Colonic mucosa (tissue), 4 donors: Measurements from ENCODE around the gene KRTAP3-3. TPM values are rescaled to one million over a fixed set of nuclear protein-coding genes. Genes with fewer than 3 reads are reported as not detected.

Experiments used
- DNase-seq: peaks from one replicate; pipeline ENCODE4 v3.0.0-alpha.2; 2020
- H3K27ac ChIP-seq: fragments of 200-600 bp; one replicate; pipeline ENCODE4 v1.8.0; 2021
- H3K27me3 ChIP-seq: fragments of 200-600 bp; one replicate; pipeline ENCODE4 v1.8.0; 2021
- H3K36me3 ChIP-seq: fragments of 200-600 bp; one replicate; pipeline ENCODE4 v1.8.0; 2021
- H3K4me1 ChIP-seq: fragments of 200-600 bp; one replicate; pipeline ENCODE4 v1.8.0; 2021; ENCODE audit warnings: mild to moderate bottlenecking
- H3K4me3 ChIP-seq: fragments of 200-600 bp; one replicate; pipeline ENCODE4 v1.8.0; 2021
- H3K9ac ChIP-seq, 2 donors: one replicate each; pipeline ENCODE4 v1.7.0; 2013; ENCODE audit warnings: control low read depth in 2 of 2, low read depth in 2 of 2, low read length in 2 of 2
- H3K9me3 ChIP-seq: fragments of 200-600 bp; one replicate; pipeline ENCODE4 v1.8.0; 2021
- CTCF ChIP-seq: fragments of 200-600 bp; IDR thresholded peaks from one replicate; pipeline ENCODE4 v1.8.0; 2022; ENCODE audit warnings: antibody characterized with exemption, mild to moderate bottlenecking
- intact Hi-C: fragments of 100-400 bp; cut with DNase I; formaldehyde crosslinking; loops from one replicate; pipeline ENCODE4 v1.14.1; 2022
- total RNA-seq, 2 donors: library from RNA; stranded (reverse); fragmentation: NEBNext Ultra II Directional in 1 of 2; extraction: Animal tissue kit (Norgen Biotek cat#: 25700) in 1 of 2; gene quantifications; one replicate each; pipeline ENCODE4 v1.2.1, GENCODE V29; 2021
- donor health status: healthy.
- donor health status: DM: no; HTN: no; CAD: no.
- donor health status: DM: no; HTN: no; CAD: no.

The KRTAP3-3 gene
- total RNA-seq, 2 donors from 2014 or later = not detected

DNA sequence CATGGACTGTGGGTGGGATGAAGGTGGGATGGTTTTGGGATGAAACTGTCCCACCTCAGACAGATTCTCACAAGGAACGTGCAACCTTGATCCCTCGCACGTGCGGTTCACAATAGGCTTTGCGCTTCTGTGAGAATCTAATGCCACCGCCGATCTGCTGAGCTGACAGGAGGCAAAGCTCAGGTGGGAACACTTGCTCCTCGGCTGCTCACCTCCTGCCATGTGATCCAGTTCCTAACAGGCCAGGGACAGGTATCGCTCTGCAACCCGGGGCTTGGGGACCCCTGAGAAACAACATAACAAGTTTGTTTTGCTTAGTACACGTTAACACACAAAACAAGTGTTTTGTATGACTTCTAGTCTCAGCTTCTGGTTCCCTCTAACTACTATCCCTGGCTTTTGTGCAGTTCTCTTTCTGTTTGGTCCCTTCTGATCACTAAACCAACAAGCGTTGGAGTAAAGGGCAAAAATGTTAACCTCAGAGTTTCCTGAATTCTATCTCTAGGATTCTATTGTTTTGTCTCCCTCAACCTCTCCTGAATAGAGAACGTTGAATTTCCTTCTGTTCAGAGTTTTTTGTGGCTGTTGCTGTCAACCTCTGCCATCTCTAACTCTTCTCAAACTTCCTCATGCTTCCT lies 22.7 kb upstream of the KRTAP3-3 start:
- no peak overlapping the region for H3K9ac ChIP-seq
- no peaks in the 10 kb centered on the region for H3K27me3 ChIP-seq
- H3K4me3 ChIP-seq = no peak overlapping the region
- H3K9me3 ChIP-seq = no peaks in the 10 kb centered on the region
- H3K27ac ChIP-seq = no peak overlapping the region
- no peak for TF ChIP-seq CTCF
- no peaks in the 10 kb centered on the region for H3K4me1 ChIP-seq
- intact Hi-C loops = no loop called here
- DNase-seq = no peak
- no peaks in the 10 kb centered on the region for H3K36me3 ChIP-seq

DNA sequence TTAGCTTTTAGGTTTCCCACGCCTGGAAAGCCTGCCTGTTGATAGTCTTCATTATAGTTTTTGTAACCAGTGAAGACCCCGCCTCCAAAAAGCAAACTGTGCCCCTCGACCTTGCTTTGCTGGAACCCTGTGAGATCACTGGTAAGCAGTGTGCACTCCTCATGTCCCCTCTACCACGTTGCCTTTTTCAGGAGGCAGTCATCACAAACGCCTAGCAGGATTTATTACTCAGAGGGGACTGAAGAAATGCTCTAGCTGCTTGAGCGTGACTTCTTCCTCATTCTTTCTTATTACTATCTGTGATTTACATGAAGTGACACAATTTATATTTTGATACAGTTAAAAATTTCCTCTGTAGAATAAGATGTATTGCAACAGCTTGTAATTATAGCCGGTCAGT lies 21.5 kb upstream of the KRTAP3-3 start:
- Histone ChIP-seq H3K9me3 (no peaks in the 10 kb centered on the region), H3K4me1 (no peaks in the 10 kb centered on the region), H3K27ac (no peak overlapping the region), H3K27me3 (no peaks in the 10 kb centered on the region), H3K4me3 (no peak overlapping the region), H3K36me3 (no peaks in the 10 kb centered on the region), H3K9ac (no peak overlapping the region)
- no peak for TF ChIP-seq CTCF
- no peak for DNase-seq
- intact Hi-C loops = no loop called here

DNA sequence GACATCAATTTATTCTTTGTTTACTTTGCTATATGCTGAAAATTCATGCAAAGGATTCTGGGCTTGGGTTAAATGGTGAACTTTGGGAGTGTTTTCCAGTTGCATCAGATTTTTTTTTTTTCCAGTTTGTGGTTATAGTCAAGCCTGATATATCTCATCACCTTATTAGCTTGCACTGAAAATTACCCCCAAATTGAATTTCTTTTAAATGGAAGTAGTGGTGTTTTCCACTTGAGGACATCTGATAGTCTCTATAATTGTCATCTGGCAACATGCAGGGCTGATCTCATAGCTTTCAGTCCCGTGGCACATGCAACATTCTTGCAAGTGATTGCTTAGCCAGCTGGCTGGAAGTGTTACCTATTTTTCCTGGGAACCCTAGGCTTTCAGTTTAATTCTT lies 19.6 kb upstream of the KRTAP3-3 start:
- DNase-seq = no peak
- Histone ChIP-seq H3K36me3 (no peaks in the 10 kb centered on the region), H3K27me3 (no peaks in the 10 kb centered on the region)

DNA sequence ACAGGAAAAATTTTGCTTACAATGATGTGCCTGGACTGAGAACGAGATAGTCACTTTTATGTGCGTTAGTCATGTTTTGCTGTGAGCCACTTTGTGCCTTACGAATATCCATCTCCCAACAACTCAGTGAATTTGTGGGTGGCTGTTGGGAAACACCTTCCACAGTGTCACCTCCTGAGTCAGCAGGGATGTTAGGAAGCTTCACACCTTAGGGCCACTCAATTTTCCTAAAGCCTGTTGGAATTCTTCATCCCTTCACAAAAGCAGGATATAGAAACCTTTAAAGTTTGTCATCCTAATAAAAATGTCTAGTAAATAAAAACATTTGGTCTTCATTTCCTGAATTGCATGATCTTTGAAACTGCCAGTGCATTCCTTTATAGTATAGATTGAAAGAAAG lies 19.2 kb upstream of the KRTAP3-3 start:
- no peak for TF ChIP-seq CTCF
- Histone ChIP-seq H3K9ac (no peak overlapping the region), H3K36me3 (no peaks in the 10 kb centered on the region), H3K27me3 (no peaks in the 10 kb centered on the region), H3K9me3 (no peaks in the 10 kb centered on the region), H3K4me1 (no peaks in the 10 kb centered on the region), H3K27ac (no peak overlapping the region), H3K4me3 (no peak overlapping the region)
- DNase-seq = no peak
- intact Hi-C loops = no loop called here

More for the DNA sequence above, 19.6 kb upstream of the KRTAP3-3 start:
- Histone ChIP-seq H3K4me1 (no peaks in the 10 kb centered on the region), H3K4me3 (no peak overlapping the region), H3K27ac (no peak overlapping the region), H3K9me3 (no peaks in the 10 kb centered on the region), H3K9ac (no peak overlapping the region)
- intact Hi-C loops = no loop called here
- TF ChIP-seq CTCF = no peak

GRCh38 chr17:41012326-41013120 lies 18.6 kb upstream of the KRTAP3-3 start:
- Histone ChIP-seq H3K4me1 (no peaks in the 10 kb centered on the region), H3K27ac (no peak overlapping the region), H3K27me3 (no peaks in the 10 kb centered on the region), H3K9ac (no peak overlapping the region), H3K36me3 (no peaks in the 10 kb centered on the region), H3K9me3 (no peaks in the 10 kb centered on the region), H3K4me3 (no peak overlapping the region)
- no peak for DNase-seq
- TF ChIP-seq CTCF = no peak
- intact Hi-C loops = no loop called here
